Measurements from ENCODE around the gene LAMA2. TPM values are rescaled to one million over a fixed set of nuclear protein-coding genes. Genes with fewer than 3 reads are reported as not detected.
A peak's percentile ranks its signal among the peaks of the same experiment; 100 is the strongest.

The LAMA2 gene
- total and polyA plus RNA-seq, 2 experiments from 2014 or later, result 11.1 to 57.5 TPM

DNA sequence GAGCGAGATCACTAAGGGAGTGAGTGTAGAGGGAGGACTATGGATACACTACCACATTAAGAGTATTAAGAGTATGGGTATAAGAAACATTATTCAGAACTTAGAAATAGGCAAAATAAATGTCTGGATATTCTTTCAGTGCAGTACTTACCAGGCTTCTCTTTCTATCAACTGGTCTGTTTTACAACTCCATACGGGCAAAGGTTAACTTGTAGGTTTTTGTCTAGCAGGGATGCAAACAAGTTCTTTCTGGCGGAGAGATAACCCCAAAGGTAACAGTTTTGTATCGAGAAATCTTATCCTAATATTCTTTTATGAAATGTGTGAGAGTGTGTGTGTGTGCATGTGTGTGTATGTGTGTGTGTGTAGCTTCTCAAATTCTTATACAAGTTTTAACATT is 640.9 kb downstream of the LAMA2 start:
- TF ChIP-seq, protein P1, sequence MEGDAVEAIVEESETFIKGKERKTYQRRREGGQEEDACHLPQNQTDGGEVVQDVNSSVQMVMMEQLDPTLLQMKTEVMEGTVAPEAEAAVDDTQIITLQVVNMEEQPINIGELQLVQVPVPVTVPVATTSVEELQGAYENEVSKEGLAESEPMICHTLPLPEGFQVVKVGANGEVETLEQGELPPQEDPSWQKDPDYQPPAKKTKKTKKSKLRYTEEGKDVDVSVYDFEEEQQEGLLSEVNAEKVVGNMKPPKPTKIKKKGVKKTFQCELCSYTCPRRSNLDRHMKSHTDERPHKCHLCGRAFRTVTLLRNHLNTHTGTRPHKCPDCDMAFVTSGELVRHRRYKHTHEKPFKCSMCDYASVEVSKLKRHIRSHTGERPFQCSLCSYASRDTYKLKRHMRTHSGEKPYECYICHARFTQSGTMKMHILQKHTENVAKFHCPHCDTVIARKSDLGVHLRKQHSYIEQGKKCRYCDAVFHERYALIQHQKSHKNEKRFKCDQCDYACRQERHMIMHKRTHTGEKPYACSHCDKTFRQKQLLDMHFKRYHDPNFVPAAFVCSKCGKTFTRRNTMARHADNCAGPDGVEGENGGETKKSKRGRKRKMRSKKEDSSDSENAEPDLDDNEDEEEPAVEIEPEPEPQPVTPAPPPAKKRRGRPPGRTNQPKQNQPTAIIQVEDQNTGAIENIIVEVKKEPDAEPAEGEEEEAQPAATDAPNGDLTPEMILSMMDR (IDR thresholded peaks at IDR 0.05; ENCODE audit: poor library complexity), result no peak
- no peak for TF ChIP-seq EZH2 (IDR thresholded peaks at IDR 0.05; ENCODE audit: borderline replicate concordance)
- Histone ChIP-seq H3K9me3 (ENCODE audit: low read depth) (no peaks in the 10 kb centered on the region), H3K27ac (no peak overlapping the region), H3K79me2 (no peaks in the 10 kb centered on the region), H4K20me1 (ENCODE audit: insufficient read depth, poor library complexity, severe bottlenecking) (no peaks in the 10 kb centered on the region), H3K27me3 (no peaks in the 10 kb centered on the region), H3K9me2 (replicated peaks; ENCODE audit: insufficient read depth) (no peaks in the 10 kb centered on the region), H3K4me1 (ENCODE audit: insufficient read depth) (no peaks in the 10 kb centered on the region), H3K4me3 (no peak overlapping the region), H3K36me3 (replicated peaks; ENCODE audit: insufficient read depth, low read depth) (no peaks in the 10 kb centered on the region), H2AFZ (no peak overlapping the region), H3K4me2 (no peak overlapping the region)
- DNase-seq (ENCODE audit: low spot score), result peak; percentile 18
- 54% methylated on average over 4 of the region's 4 CpGs for WGBS (ENCODE audit: low lambda C conversion rate, missing lambda C conversion rate)

DNA sequence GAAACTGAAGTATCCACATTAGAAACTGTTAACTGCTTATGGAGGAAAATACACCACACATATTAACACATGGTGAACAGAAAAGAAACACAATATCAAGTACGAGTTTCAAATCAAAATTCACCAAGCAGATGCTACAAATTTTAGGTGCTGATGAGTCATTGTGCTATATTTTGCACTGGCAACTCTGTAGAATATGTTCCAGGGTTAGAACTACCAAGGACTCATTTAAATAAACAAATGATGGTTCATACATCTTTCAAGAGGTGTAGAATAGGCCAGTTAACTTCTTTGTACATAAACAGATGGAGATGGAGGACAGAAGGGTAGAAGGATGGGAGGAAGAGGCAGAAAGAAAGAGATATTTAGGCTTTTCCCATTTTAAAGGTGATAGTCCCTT is 642.1 kb downstream of the LAMA2 start:
- Histone ChIP-seq H3K27me3 (no peaks in the 10 kb centered on the region), H3K9me2 (replicated peaks; ENCODE audit: insufficient read depth) (no peaks in the 10 kb centered on the region), H4K20me1 (ENCODE audit: insufficient read depth, poor library complexity, severe bottlenecking) (no peaks in the 10 kb centered on the region), H3K4me3 (no peak overlapping the region), H2AFZ (no peak overlapping the region), H3K27ac (no peak overlapping the region), H3K4me1 (ENCODE audit: insufficient read depth) (no peaks in the 10 kb centered on the region), H3K36me3 (replicated peaks; ENCODE audit: insufficient read depth, low read depth) (no peaks in the 10 kb centered on the region), H3K9me3 (ENCODE audit: low read depth) (no peaks in the 10 kb centered on the region), H3K4me2 (no peak overlapping the region), H3K79me2 (no peaks in the 10 kb centered on the region)
- 95% methylated on average over 1 of the region's 1 CpG for WGBS (ENCODE audit: low lambda C conversion rate, missing lambda C conversion rate)
- DNase-seq (ENCODE audit: low spot score), result no peak
- TF ChIP-seq, protein P1 (IDR thresholded peaks at IDR 0.05; ENCODE audit: poor library complexity), result no peak
- TF ChIP-seq EZH2phosphoT487 (IDR thresholded peaks at IDR 0.05; ENCODE audit: low read depth, severe bottlenecking, unreplicated experiment), result no peak
- TF ChIP-seq EZH2 (IDR thresholded peaks at IDR 0.05; ENCODE audit: borderline replicate concordance), result no peak

DNA sequence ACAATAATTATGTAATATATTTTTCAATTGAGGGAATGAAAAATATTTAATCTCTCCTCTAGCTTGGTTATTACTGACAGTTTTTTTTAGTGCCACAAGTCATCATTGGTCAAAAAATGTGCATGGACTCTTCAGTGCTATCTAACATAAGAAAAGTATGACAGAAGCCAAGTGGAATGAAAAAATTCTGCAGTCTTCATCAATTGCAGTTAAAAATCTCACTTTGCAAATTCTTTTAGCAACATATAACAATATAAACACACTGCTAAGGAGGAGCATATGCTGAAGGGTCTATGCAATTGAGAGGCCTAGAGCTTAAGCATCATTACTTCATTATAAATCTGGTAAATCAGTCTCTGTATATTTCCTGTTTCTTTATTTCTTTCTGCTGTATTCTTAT is 652.0 kb downstream of the LAMA2 start:
- no peak for DNase-seq (ENCODE audit: low spot score)
- TF ChIP-seq EZH2phosphoT487 (IDR thresholded peaks at IDR 0.05; ENCODE audit: low read depth, severe bottlenecking, unreplicated experiment) (no peak), EZH2 (IDR thresholded peaks at IDR 0.05; ENCODE audit: borderline replicate concordance) (no peak)
- TF ChIP-seq, protein P1 (IDR thresholded peaks at IDR 0.05; ENCODE audit: poor library complexity), result no peak
- no peaks in the 10 kb centered on the region for H4K20me1 ChIP-seq (ENCODE audit: insufficient read depth, poor library complexity, severe bottlenecking)
- no peaks in the 10 kb centered on the region for H3K36me3 ChIP-seq (replicated peaks; ENCODE audit: insufficient read depth, low read depth)
- no peaks in the 10 kb centered on the region for H3K79me2 ChIP-seq
- H3K9me3 ChIP-seq (ENCODE audit: low read depth), result no peaks in the 10 kb centered on the region
- H3K27ac ChIP-seq, result no peak overlapping the region
- H3K4me1 ChIP-seq (ENCODE audit: insufficient read depth), result no peaks in the 10 kb centered on the region
- no peaks in the 10 kb centered on the region for H3K27me3 ChIP-seq
- H3K9me2 ChIP-seq (replicated peaks; ENCODE audit: insufficient read depth), result no peaks in the 10 kb centered on the region
- no peak overlapping the region for H3K4me2 ChIP-seq
- H3K4me3 ChIP-seq, result no peak overlapping the region
- no peak overlapping the region for H2AFZ ChIP-seq

DNA sequence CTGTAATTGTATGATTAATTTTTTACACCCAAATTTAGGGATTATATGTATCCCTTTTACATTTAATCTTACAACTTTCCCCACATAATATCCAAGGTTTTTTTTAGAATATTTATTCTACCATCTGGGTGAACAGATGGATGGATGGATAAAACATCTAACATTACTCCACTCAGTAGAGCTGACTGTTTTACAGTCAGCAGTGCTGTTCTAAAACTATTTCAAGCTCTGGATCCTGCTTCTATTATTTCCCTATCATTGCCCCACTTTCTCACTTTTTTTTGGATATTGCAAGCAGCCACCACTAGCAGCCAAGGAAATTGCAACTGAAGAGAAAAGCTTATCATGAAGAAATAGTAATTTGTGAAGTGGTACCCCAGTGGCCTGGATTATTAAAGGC is 653.3 kb downstream of the LAMA2 start:
- H3K9me3 ChIP-seq (ENCODE audit: low read depth), result no peaks in the 10 kb centered on the region
- no peaks in the 10 kb centered on the region for H4K20me1 ChIP-seq (ENCODE audit: insufficient read depth, poor library complexity, severe bottlenecking)
- no peak for DNase-seq (ENCODE audit: low spot score)
- no peaks in the 10 kb centered on the region for H3K79me2 ChIP-seq
- H3K4me1 ChIP-seq (ENCODE audit: insufficient read depth), result no peaks in the 10 kb centered on the region
- H2AFZ ChIP-seq, result no peak overlapping the region
- H3K27ac ChIP-seq, result no peak overlapping the region
- no peaks in the 10 kb centered on the region for H3K27me3 ChIP-seq
- no peaks in the 10 kb centered on the region for H3K9me2 ChIP-seq (replicated peaks; ENCODE audit: insufficient read depth)
- H3K4me2 ChIP-seq, result no peak overlapping the region
- H3K4me3 ChIP-seq, result no peak overlapping the region
- H3K36me3 ChIP-seq (replicated peaks; ENCODE audit: insufficient read depth, low read depth), result no peaks in the 10 kb centered on the region
- TF ChIP-seq, protein P1 (IDR thresholded peaks at IDR 0.05; ENCODE audit: poor library complexity), result no peak
- no peak for TF ChIP-seq EZH2phosphoT487 (IDR thresholded peaks at IDR 0.05; ENCODE audit: low read depth, severe bottlenecking, unreplicated experiment)
- TF ChIP-seq EZH2 (IDR thresholded peaks at IDR 0.05; ENCODE audit: borderline replicate concordance), result no peak
